Vagina (tissue), 2 donors: ENCODE measurements around the gene SNX27.

Experiments
- CTCF ChIP-seq, 3 experiments: fragments of 450-650 bp in 2 of 3; fragments of 200-600 bp in 1 of 3; sonication (generic) in 1 of 3; IDR thresholded peaks; one replicate each; pipeline ENCODE4 v1.5.1; 2017 to 2019; ENCODE audit warnings: antibody characterized with exemption in 3 of 3, mild to moderate bottlenecking in 2 of 3, moderate library complexity in 2 of 3
- POLR2AphosphoS5 ChIP-seq, 2 donors: sonication (generic); formaldehyde crosslinking; IDR thresholded peaks; one replicate each; pipeline ENCODE4 v1.9.0; 2017; ENCODE audit warnings: antibody characterized with exemption in 2 of 2, mild to moderate bottlenecking in 2 of 2, low read depth in 1 of 2; ENCODE audit not compliant: insufficient read depth in 1 of 2

GRCh38 chr1:151644001-151644400 is 32.2 kb downstream of the SNX27 start:
- no peak for TF ChIP-seq POLR2AphosphoS5 (IDR thresholded peaks at IDR 0.05; ENCODE audit: insufficient read depth in 1 of 2, low read depth in 1 of 2)
- TF ChIP-seq CTCF (IDR thresholded peaks at IDR 0.05) = no peak
